Testis (tissue), 3 donors: ENCODE measurements around the gene TRRAP. TPM values are rescaled to one million over a fixed set of nuclear protein-coding genes. Genes with fewer than 3 reads are reported as not detected.

Source experiments
- DNase-seq: peaks from one replicate; pipeline ENCODE4 v3.0.0-alpha.2; 2019
- H3K27ac ChIP-seq, 2 donors: fragments of 200-600 bp; sonication (generic); one replicate each; pipeline ENCODE4 v1.5.1; 2019
- H3K27me3 ChIP-seq: fragments of 200-600 bp; sonication (generic); one replicate; pipeline ENCODE4 v1.5.1; 2019
- H3K36me3 ChIP-seq: fragments of 200-600 bp; sonication (generic); one replicate; pipeline ENCODE4 v1.5.1; 2017; ENCODE audit warnings: low read depth; ENCODE audit errors: missing control alignments
- H3K4me1 ChIP-seq: fragments of 200-600 bp; sonication (generic); one replicate; pipeline ENCODE4 v1.5.1; 2019
- H3K4me3 ChIP-seq, 2 donors: fragments of 200-600 bp; sonication (generic); one replicate each; pipeline ENCODE4 v1.5.1; 2017 to 2019
- H3K9me3 ChIP-seq: fragments of 200-600 bp; sonication (generic); one replicate; pipeline ENCODE4 v1.5.1; 2017
- POLR2A ChIP-seq: fragments of 450-650 bp; IDR thresholded peaks from one replicate; pipeline ENCODE4 v1.6.1; 2017; ENCODE audit warnings: antibody characterized with exemption, mild to moderate bottlenecking, moderate library complexity
- WGBS, 2 donors: methylation state at CpG; one replicate each; pipeline ENCODE4 v1.1.5; 2018; 5-methylcytosine and 5-hydroxymethylcytosine counted together
- intact Hi-C: fragments of 100-400 bp; cut with DNase I; formaldehyde crosslinking; loops from one replicate; pipeline ENCODE4 v1.15.1; 2023; ENCODE audit warnings: low total_unique reads
- microRNA-seq, 2 donors: library from miRNA; unstranded; fragments of <30 nt; microRNA quantifications; one replicate each; pipeline ENCODE4, GENCODE V29; 2016; ENCODE audit warnings: borderline number of aligned reads in 2 of 2, borderline replicate concordance in 1 of 2
- polyA plus RNA-seq: library from polyadenylated mRNA; stranded (reverse); fragments of 350-450 nt; fragmentation: Illumina TruSeq; extraction: RNeasy Lipid Tissue Mini Kit (QIAGEN cat#74804); gene quantifications from one replicate; pipeline ENCODE4 v1.2.3, GENCODE V29; 2014; ENCODE audit warnings: low read depth, low replicate concordance; ENCODE audit not compliant: insufficient read depth
- small RNA-seq, 2 donors: library from RNA; depleted of rRNA; stranded (forward); fragments of <200 nt; gene quantifications; one replicate each; pipeline ENCODE3, GENCODE V24; 2016
- total RNA-seq, 2 donors: library from RNA; depleted of rRNA; stranded (reverse); fragments of >200 nt; gene quantifications; one replicate each; pipeline ENCODE4 v1.2.3, GENCODE V29; 2016
- TF ChIP-seq, protein P1 (sequence below), 3 experiments: fragments of 450-650 bp in 2 of 3; fragments of 200-600 bp in 1 of 3; sonication (generic) in 1 of 3; IDR thresholded peaks; one replicate each; pipeline ENCODE4 v1.5.1; 2016 to 2019; ENCODE audit warnings: antibody characterized with exemption in 3 of 3, mild to moderate bottlenecking in 2 of 3, moderate library complexity in 1 of 3

TRRAP gene
- total and polyA plus RNA-seq, 3 donors from 2014 or later, result 45.6 to 120 (median 119) TPM

DNA sequence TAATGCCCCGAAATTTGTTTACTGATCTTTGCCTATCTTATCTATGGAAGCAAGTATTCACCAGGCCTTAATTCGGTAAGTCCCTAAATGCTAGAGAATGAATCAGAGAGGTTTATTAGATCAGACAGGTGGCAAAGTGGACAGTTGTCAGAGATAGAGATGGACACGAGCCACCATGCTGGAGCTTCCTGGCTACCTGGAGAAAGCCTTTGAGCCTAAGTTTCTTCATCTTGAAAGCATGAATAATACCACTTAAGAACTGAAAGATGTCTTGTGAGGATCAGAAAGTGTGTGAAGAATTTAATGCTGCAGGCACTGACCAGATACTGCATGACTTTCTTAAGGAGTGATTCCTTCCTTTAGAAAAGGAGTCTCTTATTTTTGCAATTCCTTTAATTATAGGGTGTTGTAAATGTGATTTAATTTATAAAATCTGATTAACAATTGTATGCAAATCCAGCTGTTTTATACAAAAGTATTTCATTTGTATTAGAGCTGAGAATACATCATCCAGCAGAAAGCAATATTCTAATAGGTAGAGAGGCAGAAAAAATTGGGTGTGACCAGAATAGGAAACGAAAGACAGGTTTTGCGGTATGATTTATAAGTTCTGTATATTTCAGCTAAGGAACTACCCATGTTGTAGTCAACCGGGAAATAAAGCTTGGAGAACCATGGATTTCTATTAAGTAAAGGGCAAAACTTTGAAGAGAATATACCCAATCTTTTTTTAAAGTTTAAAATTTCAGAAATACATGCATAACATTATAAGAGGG lies 182.9 kb downstream of the TRRAP start:
- Histone ChIP-seq H3K27me3 (no peaks in the 10 kb centered on the region), H3K36me3 (no peaks in the 10 kb centered on the region), H3K9me3 (no peaks in the 10 kb centered on the region), H3K27ac (no peak overlapping the region), H3K4me3 (no peak overlapping the region), H3K4me1 (no peaks in the 10 kb centered on the region)
- WGBS, 2 donors, result 86% methylated on average over 6 of the region's 6 CpGs
- TF ChIP-seq, protein P1, sequence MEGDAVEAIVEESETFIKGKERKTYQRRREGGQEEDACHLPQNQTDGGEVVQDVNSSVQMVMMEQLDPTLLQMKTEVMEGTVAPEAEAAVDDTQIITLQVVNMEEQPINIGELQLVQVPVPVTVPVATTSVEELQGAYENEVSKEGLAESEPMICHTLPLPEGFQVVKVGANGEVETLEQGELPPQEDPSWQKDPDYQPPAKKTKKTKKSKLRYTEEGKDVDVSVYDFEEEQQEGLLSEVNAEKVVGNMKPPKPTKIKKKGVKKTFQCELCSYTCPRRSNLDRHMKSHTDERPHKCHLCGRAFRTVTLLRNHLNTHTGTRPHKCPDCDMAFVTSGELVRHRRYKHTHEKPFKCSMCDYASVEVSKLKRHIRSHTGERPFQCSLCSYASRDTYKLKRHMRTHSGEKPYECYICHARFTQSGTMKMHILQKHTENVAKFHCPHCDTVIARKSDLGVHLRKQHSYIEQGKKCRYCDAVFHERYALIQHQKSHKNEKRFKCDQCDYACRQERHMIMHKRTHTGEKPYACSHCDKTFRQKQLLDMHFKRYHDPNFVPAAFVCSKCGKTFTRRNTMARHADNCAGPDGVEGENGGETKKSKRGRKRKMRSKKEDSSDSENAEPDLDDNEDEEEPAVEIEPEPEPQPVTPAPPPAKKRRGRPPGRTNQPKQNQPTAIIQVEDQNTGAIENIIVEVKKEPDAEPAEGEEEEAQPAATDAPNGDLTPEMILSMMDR (IDR thresholded peaks at IDR 0.05), result no peak
- TF ChIP-seq POLR2A, result no peak
- no peak for DNase-seq
- intact Hi-C loops, result no loop called here

Small RNA genes lying within 50 kb of the gene (microRNA-seq; reads per million reads assigned to microRNA genes)
- gene MIR3609, result 8.3 to 9.7 reads per million in 2 donors

Small RNA genes lying within 50 kb of the gene (small RNA-seq; reads per million reads assigned to genes)
- gene MIR3609, result 990 to 2,252 reads per million in 2 donors

Other genes with a start within 250 kb of the TRRAP start
- gene TMEM130, start 8.5 kb upstream of the TRRAP start, total RNA-seq, result 100 to 1,000 TPM in 1 of 2 donors, 10 to 100 TPM in 1; 84.6 to 106 TPM
- gene TMEM130, start 8.5 kb upstream of the TRRAP start, polyA plus RNA-seq, result 131 TPM